HepG2 (cell line): Measurements from ENCODE around the gene NTM. TPM values are rescaled to one million over a fixed set of nuclear protein-coding genes. Genes with fewer than 3 reads are reported as not detected.

ENCODE experiments used
- ATAC-seq: fragments of 200-7000 bp; cut with Tn5 transposase; 3 replicates; pipeline ENCODE4 v1.9.1; 2020; ENCODE audit warnings: mild to moderate bottlenecking, moderate library complexity
- BruUV-seq: library from RNA; stranded (reverse); fragments of 400-500 nt; replicated peaks from 2 replicates; lab custom pipeline; 2021; lab: Mats Ljungman, UMichigan
- CTCF ChIA-PET: fragments of 300-600 bp; formaldehyde crosslinking; extraction: SDS; loops from one replicate; lab custom pipeline; 2021; ENCODE audit warnings: low total read pairs, inconsistent platforms, low intra/inter-chr PET ratio; lab: Yijun Ruan, JAX
- POLR2A ChIA-PET: fragments of 350-600 bp; sonication (Branson Sonifier 250); formaldehyde crosslinking; loops from one replicate; lab custom pipeline; 2020; ENCODE audit warnings: antibody characterized with exemption, inconsistent platforms; lab: Yijun Ruan, JAX
- DNase-seq: peaks from one replicate; pipeline ENCODE4 v3.0.0-alpha.2; 2015; ENCODE audit warnings: low spot score
- FAIRE-seq: peaks from 3 replicates; lab custom pipeline; 2011; peaks lifted over from hg19 to GRCh38; lab: Jason Lieb, UNC
- H2AFZ ChIP-seq: one replicate; pipeline ENCODE4 v1.6.1; 2011; ENCODE audit warnings: low read length, inconsistent platforms
- H3K27ac ChIP-seq: fragments of 300-600 bp; 3 replicates; pipeline ENCODE4 v1.8.0; 2011; ENCODE audit warnings: mixed run types, mild to moderate bottlenecking, mixed read lengths, low read length, inconsistent platforms; ENCODE audit not compliant: insufficient read depth; ENCODE audit errors: extremely low read length
- H3K27me3 ChIP-seq, 2 experiments: fragments of 200-600 bp in 1 of 2; 2 replicates in 1 of 2; 3 replicates in 1 of 2; pipeline versions ENCODE4 v1.6.0 to v1.8.0; 2011; ENCODE audit warnings: low read length in 2 of 2, mild to moderate bottlenecking in 2 of 2, moderate library complexity in 2 of 2, inconsistent platforms in 1 of 2; ENCODE audit not compliant: insufficient read depth in 2 of 2, control insufficient read depth in 1 of 2
- H3K36me3 ChIP-seq, 2 experiments: fragments of 200-600 bp in 1 of 2; replicated peaks in 1 of 2; 2 replicates in 1 of 2; 3 replicates in 1 of 2; pipeline versions ENCODE4 v1.5.1 to v1.8.0; 2011; ENCODE audit warnings: low read length in 2 of 2, inconsistent platforms in 1 of 2; ENCODE audit not compliant: insufficient read depth in 2 of 2, control insufficient read depth in 1 of 2
- H3K4me1 ChIP-seq: 2 replicates; pipeline ENCODE4 v1.5.1; 2012; ENCODE audit warnings: low read length, inconsistent platforms; ENCODE audit not compliant: insufficient read depth
- H3K4me2 ChIP-seq: 2 replicates; pipeline ENCODE4 v1.6.0; 2011; ENCODE audit warnings: low read depth, low read length, inconsistent platforms
- H3K4me3 ChIP-seq, 3 experiments: fragments of 200-600 bp in 1 of 3; sonication (generic), shearing (Covaris generic) in 1 of 3; replicated peaks in 1 of 3; 2 replicates each; pipeline ENCODE4 v1.5.1; 2011 to 2016; ENCODE audit warnings: low read length in 3 of 3, inconsistent platforms in 2 of 3, low read depth in 2 of 3, mild to moderate bottlenecking in 2 of 3, control low read depth in 1 of 3, mixed read lengths in 1 of 3; ENCODE audit not compliant: insufficient read depth in 1 of 3
- H3K79me2 ChIP-seq: one replicate; pipeline ENCODE4 v1.6.1; 2011; ENCODE audit warnings: low read length, inconsistent platforms; ENCODE audit not compliant: insufficient read depth
- H3K9ac ChIP-seq: 2 replicates; pipeline ENCODE4 v1.6.0; 2011; ENCODE audit warnings: mild to moderate bottlenecking, low read depth, low read length, inconsistent platforms; ENCODE audit not compliant: insufficient read depth
- H3K9me3 ChIP-seq: 2 replicates; pipeline ENCODE4 v1.5.1; 2012; ENCODE audit warnings: mild to moderate bottlenecking, low read length
- H4K20me1 ChIP-seq: 2 replicates; pipeline ENCODE4 v1.6.0; 2011; ENCODE audit warnings: inconsistent platforms, mild to moderate bottlenecking, low read length, moderate library complexity; ENCODE audit not compliant: insufficient read depth
- ASH2L ChIP-seq: fragments of 300-600, 200-600 bp; sonication (generic); IDR thresholded peaks from 2 replicates; pipeline ENCODE4 v1.7.0; 2017; ENCODE audit warnings: low read depth, mild to moderate bottlenecking, moderate library complexity, mixed read lengths, low read length; ENCODE audit not compliant: insufficient read length
- BCL3 ChIP-seq: sonication (generic); formaldehyde crosslinking; IDR thresholded peaks from 2 replicates; pipeline ENCODE4 v1.5.1; 2020; ENCODE audit warnings: mild to moderate bottlenecking, missing genetic modification reagents, moderate library complexity
- ELF1 ChIP-seq: sonication (generic); formaldehyde crosslinking; IDR thresholded peaks from 2 replicates; pipeline ENCODE4 v1.4.0; 2020; ENCODE audit warnings: missing genetic modification reagents
- HES4 ChIP-seq: sonication (generic); formaldehyde crosslinking; IDR thresholded peaks from 2 replicates; pipeline ENCODE4 v1.9.0; 2021; ENCODE audit warnings: mild to moderate bottlenecking, missing genetic modification reagents, borderline replicate concordance
- MATR3 ChIP-seq: sonication (generic); formaldehyde crosslinking; IDR thresholded peaks from 2 replicates; pipeline ENCODE4 v1.4.0; 2020; ENCODE audit warnings: missing genetic modification reagents
- MED1 ChIP-seq: sonication (generic); formaldehyde crosslinking; IDR thresholded peaks from 2 replicates; pipeline ENCODE4 v1.4.0; 2020; ENCODE audit warnings: missing genetic modification reagents
- MYC ChIP-seq: sonication (generic); formaldehyde crosslinking; IDR thresholded peaks from 2 replicates; pipeline ENCODE4 v1.9.0; 2021; ENCODE audit warnings: missing genetic modification reagents, borderline replicate concordance
- SATB2 ChIP-seq: sonication (generic); formaldehyde crosslinking; IDR thresholded peaks from 2 replicates; pipeline ENCODE4 v1.5.0; 2020; ENCODE audit warnings: missing genetic modification reagents
- SMARCC2 ChIP-seq: fragments of 450-650 bp; IDR thresholded peaks from 2 replicates; pipeline ENCODE4 v1.6.1; 2017; ENCODE audit warnings: antibody characterized with exemption, mild to moderate bottlenecking
- THAP9 ChIP-seq: sonication (generic); formaldehyde crosslinking; IDR thresholded peaks from 2 replicates; pipeline ENCODE4; 2020; ENCODE audit warnings: missing genetic modification reagents, mild to moderate bottlenecking, borderline replicate concordance
- ZC3H4 ChIP-seq: sonication (generic); formaldehyde crosslinking; IDR thresholded peaks from 2 replicates; pipeline ENCODE4 v1.4.0; 2020; ENCODE audit warnings: missing genetic modification reagents, borderline replicate concordance
- ZNF253 ChIP-seq: sonication (generic); formaldehyde crosslinking; IDR thresholded peaks from 2 replicates; pipeline ENCODE4 v1.8.0; 2022; ENCODE audit warnings: mild to moderate bottlenecking, missing genetic modification reagents, borderline replicate concordance
- ZNF382 ChIP-seq: sonication (generic); formaldehyde crosslinking; IDR thresholded peaks from 2 replicates; pipeline ENCODE4 v1.5.0; 2020; ENCODE audit warnings: missing genetic modification reagents, mild to moderate bottlenecking, borderline replicate concordance
- ZNF484 ChIP-seq: sonication (generic); formaldehyde crosslinking; IDR thresholded peaks from 2 replicates; pipeline ENCODE4 v1.5.1; 2020; ENCODE audit warnings: mild to moderate bottlenecking, low read depth, missing genetic modification reagents, borderline replicate concordance
- ZNF550 ChIP-seq: sonication (generic); formaldehyde crosslinking; IDR thresholded peaks from 2 replicates; pipeline ENCODE4 v1.4.0; 2020; ENCODE audit warnings: mild to moderate bottlenecking, missing genetic modification reagents, borderline replicate concordance
- ZNF773 ChIP-seq: sonication (generic); formaldehyde crosslinking; IDR thresholded peaks from 2 replicates; pipeline ENCODE4 v1.4.0; 2020; ENCODE audit warnings: missing genetic modification reagents, borderline replicate concordance
- WGBS: methylation state at CpG from one replicate; pipeline ENCODE4 v1.1.6; 2017; ENCODE audit warnings: low lambda C conversion rate; 5-methylcytosine and 5-hydroxymethylcytosine counted together
- in situ Hi-C: cut with HindIII; loops from 2 replicates; pipeline ENCODE4 v1.10.0; 2017; ENCODE audit warnings: low pct_unique_long_range_greater_than_20kb; ENCODE audit not compliant: extremely low pct_ligation_motif_present
- intact Hi-C: fragments of 100-400 bp; cut with micrococcal nuclease; formaldehyde crosslinking; loops from one replicate; pipeline ENCODE4 v1.10.0; 2022; ENCODE audit not compliant: unreplicated experiment
- polyA plus RNA-seq, 8 experiments: library from polyadenylated mRNA; depleted of rRNA in 3 of 8; stranded (reverse) in 7 of 8; unstranded in 1 of 8; fragments of >200 nt; fragmentation: Illumina TruSeq in 4 of 8; extraction: Trizol in 4 of 8; gene quantifications; 2 replicates each; pipeline versions ENCODE4 v1.2.1 to v1.2.3, GENCODE V29; 2011 to 2016; ENCODE audit warnings: low read depth in 4 of 8, missing spikeins in 1 of 8, mixed read lengths in 1 of 8; ENCODE audit not compliant: insufficient read depth in 1 of 8
- total RNA-seq, 5 experiments: library from RNA; depleted of rRNA; stranded (reverse); fragments of >200 nt; fragmentation: Illumina TruSeq; extraction: Trizol; gene quantifications; 2 replicates each; pipeline ENCODE4 v1.2.3, GENCODE V29; 2016; ENCODE audit warnings: low read depth in 1 of 5
- TF ChIP-seq, protein P1 (sequence below): sonication (generic); formaldehyde crosslinking; IDR thresholded peaks from 2 replicates; pipeline ENCODE4 v1.5.0; 2020; ENCODE audit warnings: mild to moderate bottlenecking, low read depth, missing genetic modification reagents, borderline replicate concordance

NTM gene
- total and polyA plus RNA-seq, 2 of the 13 experiments (the other 11 are each of a cell fraction or from before 2014, with no cell fraction given), result not detected

DNA sequence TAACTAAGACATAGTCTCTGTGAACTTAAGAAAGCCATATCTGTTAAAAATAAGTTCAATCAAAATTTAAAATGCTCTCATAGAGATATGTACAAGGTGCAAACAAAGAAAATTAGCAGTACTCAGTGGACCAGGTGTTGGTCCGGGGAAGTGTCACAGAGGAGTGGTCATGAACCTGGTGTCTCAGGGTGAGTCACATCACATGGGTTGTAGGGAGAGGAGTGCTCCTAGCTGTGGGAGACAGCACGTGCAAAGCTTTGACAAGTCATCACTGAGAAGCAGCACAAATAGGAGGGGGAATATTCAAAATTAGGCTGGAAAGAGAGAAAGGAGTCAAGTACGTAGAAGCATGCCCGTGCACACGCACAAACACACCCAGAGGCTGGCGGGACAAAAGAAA is 438.1 kb downstream of the NTM start:
- ChIA-PET CTCF (no interaction called here), POLR2A (no interaction called here)
- H3K36me3 ChIP-seq, result no peaks in the 10 kb centered on the region

More for the DNA sequence above, 438.1 kb downstream of the NTM start:
- H3K4me3 ChIP-seq, result no peak overlapping the region
- ATAC-seq (no peak), DNase-seq (no peak), FAIRE-seq (no peak)
- WGBS, result under 1% methylated on average over 6 of the region's 6 CpGs
- no TSS peak for BruUV-seq
- H3K27me3 ChIP-seq, result peaks cover 0 to 4% of the 10 kb centered on the region in 2 experiments; a peak in 1 of 5 replicates
- no peak overlapping the region for H3K9ac ChIP-seq
- intact Hi-C loops, result no loop called here
- TF ChIP-seq MYC (CRISPR knock-in tag) (no peak), SATB2 (CRISPR knock-in tag) (no peak), ZNF484 (CRISPR knock-in tag) (no peak), ZNF550 (no peak), BCL3 (no peak), ZNF773 (CRISPR knock-in tag) (no peak), MATR3 (CRISPR knock-in tag) (no peak), ZNF382 (CRISPR knock-in tag) (no peak), SMARCC2 (no peak), ZNF253 (CRISPR knock-in tag) (no peak), ZC3H4 (CRISPR knock-in tag) (no peak), THAP9 (no peak), ASH2L (no peak), MED1 (CRISPR knock-in tag) (no peak), ELF1 (CRISPR knock-in tag) (no peak), HES4 (CRISPR knock-in tag) (no peak)
- TF ChIP-seq, protein P1, sequence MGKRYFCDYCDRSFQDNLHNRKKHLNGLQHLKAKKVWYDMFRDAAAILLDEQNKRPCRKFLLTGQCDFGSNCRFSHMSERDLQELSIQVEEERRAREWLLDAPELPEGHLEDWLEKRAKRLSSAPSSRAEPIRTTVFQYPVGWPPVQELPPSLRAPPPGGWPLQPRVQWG (CRISPR knock-in tag), result no peak
- no peaks in the 10 kb centered on the region for H3K4me1 ChIP-seq
- H3K9me3 ChIP-seq, result no peaks in the 10 kb centered on the region
- H2AFZ ChIP-seq, result no peak overlapping the region
- H3K27ac ChIP-seq, result no peak overlapping the region
- no peaks in the 10 kb centered on the region for H4K20me1 ChIP-seq
- no peaks in the 10 kb centered on the region for H3K79me2 ChIP-seq
- H3K4me2 ChIP-seq, result no peak overlapping the region
- in situ Hi-C loops, result no loop called here
